ENCODE data around the gene TAS2R5.
"Not testable (repeated sequence)": the region's sequence is repeated elsewhere in the genome, so short reads cannot be mapped to it uniquely, and the experiment has no call there.

The TAS2R5 gene

GRCh38 chr7:141776374-141776773 lies 13.6 kb upstream of the TAS2R5 start, which contains the start of gene TAS2R4:
TSS of gene TAS2R4 (plus strand) at chr7:141776674. CDS start at chr7:141778489, 1,815 bp downstream.
- H3K9me3 ChIP-seq (ENCODE audit: low read depth, low read length) = no peaks in the 10 kb centered on the region
- H3K4me3 ChIP-seq = no peak within 1 kb of the TSS
- peaks cover 26% of the 10 kb centered on the region; the same call in 1 of the 2 replicates for H3K36me3 ChIP-seq (ENCODE audit: insufficient read depth, low read length)
- TF ChIP-seq FOXP2 (optimal IDR thresholded peaks at IDR 0.05; ENCODE audit: control extremely low read depth, extremely low read length, insufficient read depth) (no peak), EZH2 (IDR thresholded peaks at IDR 0.05) (no peak), POLR2AphosphoS5 (IDR thresholded peaks at IDR 0.05; ENCODE audit: borderline replicate concordance, low read depth, low read length) (no peak)
- DNase-seq (ENCODE audit: low read depth, low spot score) = no peak
- H3K9ac ChIP-seq (ENCODE audit: insufficient read length) = no peak within 1 kb of the TSS
- no peak within 1 kb of the TSS for H3K27ac ChIP-seq

GRCh38 chr7:141785706-141786552 lies 4.1 kb upstream of the TAS2R5 start:
- DNase-seq (ENCODE audit: low read depth, low spot score) = peak; percentile 16
- no peak for TF ChIP-seq EZH2 (IDR thresholded peaks at IDR 0.05)
- TF ChIP-seq FOXP2 (optimal IDR thresholded peaks at IDR 0.05; ENCODE audit: control extremely low read depth, extremely low read length, insufficient read depth) = no peak
- no peak for TF ChIP-seq POLR2AphosphoS5 (IDR thresholded peaks at IDR 0.05; ENCODE audit: borderline replicate concordance, low read depth, low read length)
- no peak overlapping the region for H3K27ac ChIP-seq

GRCh38 chr7:141788296-141788695 lies 1.7 kb upstream of the TAS2R5 start:
- Histone ChIP-seq H3K36me3 (ENCODE audit: insufficient read depth, low read length) (peaks cover 25% of the 10 kb centered on the region), H3K9ac (ENCODE audit: insufficient read length) (no peak overlapping the region), H3K27ac (no peak overlapping the region), H3K4me3 (no peak overlapping the region), H3K9me3 (ENCODE audit: low read depth, low read length) (no peaks in the 10 kb centered on the region)
- no peak for DNase-seq (ENCODE audit: low read depth, low spot score)
- TF ChIP-seq FOXP2 (optimal IDR thresholded peaks at IDR 0.05; ENCODE audit: control extremely low read depth, extremely low read length, insufficient read depth) (no peak), POLR2AphosphoS5 (IDR thresholded peaks at IDR 0.05; ENCODE audit: borderline replicate concordance, low read depth, low read length) (no peak), EZH2 (IDR thresholded peaks at IDR 0.05) (no peak)

More at GRCh38 chr7:141785706-141786552, 4.1 kb upstream of the TAS2R5 start:
- Histone ChIP-seq H3K36me3 (ENCODE audit: insufficient read depth, low read length) (peaks cover 24% of the 10 kb centered on the region), H3K4me3 (no peak overlapping the region), H3K9ac (ENCODE audit: insufficient read length) (no peak overlapping the region), H3K9me3 (ENCODE audit: low read depth, low read length) (no peaks in the 10 kb centered on the region)

- Histone ChIP-seq H3K36me3 (ENCODE audit: insufficient read depth, low read length) (peaks cover 22% of the 10 kb centered on the region), H3K9ac (ENCODE audit: insufficient read length) (no peak overlapping the region), H3K27ac (no peak overlapping the region), H3K9me3 (ENCODE audit: low read depth, low read length) (no peaks in the 10 kb centered on the region), H3K4me3 (no peak overlapping the region)
- TF ChIP-seq FOXP2 (optimal IDR thresholded peaks at IDR 0.05; ENCODE audit: control extremely low read depth, extremely low read length, insufficient read depth) = no peak
- no peak for TF ChIP-seq POLR2AphosphoS5 (IDR thresholded peaks at IDR 0.05; ENCODE audit: borderline replicate concordance, low read depth, low read length)
- no peak for TF ChIP-seq EZH2 (IDR thresholded peaks at IDR 0.05)
- DNase-seq (ENCODE audit: low read depth, low spot score) = no peak
These were observed 2.5 kb downstream of the TAS2R5 start for GRCh38 chr7:141792526-141792925.

- Histone ChIP-seq H3K36me3 (ENCODE audit: insufficient read depth, low read length) (0 out of 2 replicates have a peak, but pooled peaks cover 2% of the 10 kb centered on the region), H3K4me3 (no peak overlapping the region), H3K9me3 (ENCODE audit: low read depth, low read length) (peaks cover 4% of the 10 kb centered on the region; the same call in 1 of the 2 replicates), H3K27ac (no peak overlapping the region), H3K9ac (ENCODE audit: insufficient read length) (no peak overlapping the region)
- no peak for TF ChIP-seq FOXP2 (optimal IDR thresholded peaks at IDR 0.05; ENCODE audit: control extremely low read depth, extremely low read length, insufficient read depth)
- no peak for TF ChIP-seq POLR2AphosphoS5 (IDR thresholded peaks at IDR 0.05; ENCODE audit: borderline replicate concordance, low read depth, low read length)
- no peak for TF ChIP-seq EZH2 (IDR thresholded peaks at IDR 0.05)
- no peak for DNase-seq (ENCODE audit: low read depth, low spot score)
These were observed 30.1 kb downstream of the TAS2R5 start for GRCh38 chr7:141820067-141820466.

- DNase-seq (ENCODE audit: low read depth, low spot score); H3K27ac ChIP-seq; H3K4me3 ChIP-seq; H3K9ac ChIP-seq (ENCODE audit: insufficient read length); H3K36me3 ChIP-seq (ENCODE audit: insufficient read depth, low read length); H3K9me3 ChIP-seq (ENCODE audit: low read depth, low read length): not testable (repeated sequence)
These were observed 32.4 kb downstream of the TAS2R5 start for GRCh38 chr7:141822432-141822831.

- DNase-seq (ENCODE audit: low read depth, low spot score) = no peak
- Histone ChIP-seq H3K36me3 (ENCODE audit: insufficient read depth, low read length) (no peaks in the 10 kb centered on the region), H3K27ac (no peak overlapping the region), H3K9ac (ENCODE audit: insufficient read length) (no peak overlapping the region), H3K4me3 (no peak overlapping the region), H3K9me3 (ENCODE audit: low read depth, low read length) (no peaks in the 10 kb centered on the region)
- no peak for TF ChIP-seq EZH2 (IDR thresholded peaks at IDR 0.05)
- no peak for TF ChIP-seq FOXP2 (optimal IDR thresholded peaks at IDR 0.05; ENCODE audit: control extremely low read depth, extremely low read length, insufficient read depth)
- TF ChIP-seq POLR2AphosphoS5 (IDR thresholded peaks at IDR 0.05; ENCODE audit: borderline replicate concordance, low read depth, low read length) = no peak
These were observed 47.7 kb downstream of the TAS2R5 start for GRCh38 chr7:141837683-141838082.

GRCh38 chr7:141838581-141838980 lies 48.6 kb downstream of the TAS2R5 start:
- no peak overlapping the region for H3K27ac ChIP-seq
- TF ChIP-seq FOXP2 (optimal IDR thresholded peaks at IDR 0.05; ENCODE audit: control extremely low read depth, extremely low read length, insufficient read depth) = no peak
- no peak overlapping the region for H3K9ac ChIP-seq (ENCODE audit: insufficient read length)
- no peak overlapping the region for H3K4me3 ChIP-seq
- DNase-seq (ENCODE audit: low read depth, low spot score) = no peak
- H3K36me3 ChIP-seq (ENCODE audit: insufficient read depth, low read length) = no peaks in the 10 kb centered on the region
- H3K9me3 ChIP-seq (ENCODE audit: low read depth, low read length) = no peaks in the 10 kb centered on the region

GRCh38 chr7:141839256-141839655 lies 49.2 kb downstream of the TAS2R5 start:
- Histone ChIP-seq H3K27ac (no peak overlapping the region), H3K36me3 (ENCODE audit: insufficient read depth, low read length) (no peaks in the 10 kb centered on the region), H3K9me3 (ENCODE audit: low read depth, low read length) (no peaks in the 10 kb centered on the region), H3K9ac (ENCODE audit: insufficient read length) (no peak overlapping the region), H3K4me3 (no peak overlapping the region)
- no peak for DNase-seq (ENCODE audit: low read depth, low spot score)
- TF ChIP-seq POLR2AphosphoS5 (IDR thresholded peaks at IDR 0.05; ENCODE audit: borderline replicate concordance, low read depth, low read length) (no peak), EZH2 (IDR thresholded peaks at IDR 0.05) (no peak), FOXP2 (optimal IDR thresholded peaks at IDR 0.05; ENCODE audit: control extremely low read depth, extremely low read length, insufficient read depth) (no peak)

All from SK-N-MC (cell line).